ENCODE results near the gene INTS7.
"Not testable (repeated sequence)": the region's sequence is repeated elsewhere in the genome, so short reads cannot be mapped to it uniquely, and the experiment has no call there.

INTS7 gene

DNA sequence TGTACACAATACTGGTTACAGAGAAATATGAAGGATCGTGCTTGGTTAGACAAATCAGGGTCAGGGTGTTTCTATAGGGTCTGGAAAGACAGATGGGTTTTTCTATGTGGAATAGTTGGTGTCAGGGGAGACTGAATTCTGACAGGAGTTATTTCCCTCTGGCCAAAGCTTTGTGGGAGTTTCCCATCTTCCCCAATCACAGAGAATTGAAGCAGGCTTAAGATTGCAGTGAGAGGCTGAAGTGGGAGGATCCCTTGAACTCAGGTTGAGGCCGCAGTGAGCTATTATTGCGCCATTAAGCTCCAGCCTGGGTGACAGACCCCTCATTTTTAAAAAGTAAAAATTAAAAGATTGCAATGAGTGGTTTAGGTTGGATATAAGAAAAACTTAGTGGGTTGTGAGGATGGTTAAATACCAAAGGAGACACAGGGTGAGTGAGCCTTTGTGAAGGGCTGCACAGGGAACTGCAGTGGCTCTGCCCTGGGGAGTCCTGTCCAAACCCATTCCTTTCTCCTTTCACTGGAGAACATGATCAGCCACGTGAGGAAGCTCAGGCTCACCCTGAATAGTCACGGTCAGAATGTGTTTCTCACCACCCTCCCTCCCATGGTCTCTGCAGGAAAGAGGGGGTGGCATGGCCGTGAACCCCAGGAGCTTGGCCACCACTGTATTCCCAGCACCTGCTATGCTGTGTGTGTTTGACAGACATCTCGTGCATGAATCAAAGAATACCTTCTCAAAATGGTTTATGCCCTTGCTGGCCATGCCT lies 101.2 kb downstream of the INTS7 start:
- no peak for DNase-seq (ENCODE audit: low read depth in 2 of 2)

DNA sequence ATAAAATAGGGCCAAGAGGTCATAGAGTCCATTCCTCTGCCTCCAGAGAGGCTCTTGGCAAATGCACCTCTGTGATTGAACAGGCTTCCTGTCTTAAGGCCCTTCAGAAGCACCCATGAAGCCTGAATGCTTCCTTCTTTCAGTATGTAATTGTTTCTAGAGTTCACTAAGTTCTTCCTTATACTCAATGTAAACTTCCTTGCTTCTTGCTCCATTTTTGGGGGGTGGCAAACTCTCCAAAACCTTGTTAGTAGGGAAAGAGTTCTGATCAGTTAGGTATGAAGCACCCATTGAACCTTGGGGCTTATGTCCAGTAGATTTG lies 102.5 kb downstream of the INTS7 start:
- DNase-seq (ENCODE audit: low read depth in 2 of 2): no peak

DNA sequence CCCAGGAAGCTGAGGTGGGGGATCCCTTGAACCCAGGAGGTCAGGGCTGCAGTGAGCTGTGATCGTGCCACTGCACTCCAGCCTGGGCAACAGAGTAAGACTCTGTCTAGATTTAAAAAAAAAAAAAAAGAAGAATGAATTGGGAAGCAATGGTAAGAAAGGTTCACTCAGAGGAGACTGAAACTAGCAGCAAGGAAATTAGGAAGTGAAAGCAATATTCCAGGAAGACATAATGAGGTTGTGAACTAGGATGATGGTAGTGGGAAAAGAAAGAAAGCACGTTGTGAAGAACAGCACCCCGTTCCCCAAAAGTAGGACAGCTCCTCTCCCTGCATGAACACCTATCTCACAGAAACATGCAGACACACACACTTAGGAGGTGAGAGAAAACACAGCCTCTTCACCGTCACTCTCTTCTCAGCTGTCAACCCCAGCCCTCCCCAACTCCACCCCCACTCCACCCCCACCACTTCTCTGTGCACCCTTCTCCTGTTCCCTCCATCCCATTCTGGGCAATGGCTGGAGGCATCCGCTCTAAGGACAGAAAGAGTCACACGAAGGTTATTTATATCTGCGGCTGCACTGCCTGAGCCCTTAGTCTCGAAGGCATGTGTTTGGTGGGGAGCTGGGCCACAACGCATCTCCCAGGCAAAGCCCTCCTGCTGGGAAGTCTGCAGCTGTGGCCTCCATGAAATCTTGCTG lies 103.0 kb downstream of the INTS7 start:
- no peak for DNase-seq (ENCODE audit: low read depth in 2 of 2)

DNA sequence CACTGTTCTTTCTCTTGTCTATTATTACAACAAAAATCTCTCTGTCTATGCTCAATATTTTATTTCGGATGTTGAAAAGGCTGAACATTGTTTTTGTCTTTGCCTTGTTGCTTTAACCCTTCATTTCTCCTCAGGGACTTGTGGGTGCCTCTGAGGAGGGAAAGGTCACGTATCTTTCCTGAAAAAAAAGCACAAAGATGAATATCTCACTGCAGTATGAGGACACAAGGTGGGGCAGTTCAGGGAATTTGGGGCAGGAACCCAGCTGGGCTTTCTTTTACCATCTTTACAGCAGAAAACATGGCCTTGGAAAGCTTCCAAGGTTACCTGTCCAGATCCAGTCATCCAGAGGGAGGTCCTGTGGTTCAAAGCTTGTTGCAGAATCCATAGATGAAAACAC lies 105.7 kb downstream of the INTS7 start:
- DNase-seq (ENCODE audit: low read depth in 2 of 2): no peak

DNA sequence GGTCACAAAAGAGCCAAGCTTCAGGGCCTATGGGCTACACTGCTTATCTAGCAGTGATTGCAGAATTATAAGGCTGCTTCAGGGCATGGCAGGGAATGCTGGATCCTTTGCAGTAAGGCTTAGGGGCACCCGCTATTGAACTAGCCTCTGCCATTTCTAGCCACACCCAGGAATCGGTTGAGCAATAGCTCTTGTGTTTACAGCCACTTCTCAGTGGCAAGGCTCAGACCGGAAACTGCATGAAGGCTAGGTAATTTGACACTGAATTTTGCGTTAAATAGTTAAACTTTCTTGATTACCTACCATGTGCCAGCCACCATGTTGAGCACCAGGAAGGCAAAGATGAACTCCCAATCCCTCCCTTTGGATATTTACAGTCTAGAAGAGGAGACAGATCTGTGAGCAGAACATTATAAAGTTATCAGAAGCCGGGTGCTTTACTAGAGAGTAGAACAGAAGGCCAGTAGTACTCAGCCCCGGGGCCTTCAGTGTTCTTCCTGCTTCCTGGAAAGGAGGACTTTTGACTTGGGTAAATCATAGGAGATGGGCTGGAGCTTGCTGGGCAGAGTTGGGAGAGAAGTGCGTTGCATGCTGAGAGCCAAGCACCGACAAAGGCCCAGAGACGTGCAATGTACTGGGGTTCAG lies 106.2 kb downstream of the INTS7 start:
- DNase-seq (ENCODE audit: low read depth in 2 of 2): no peak

DNA sequence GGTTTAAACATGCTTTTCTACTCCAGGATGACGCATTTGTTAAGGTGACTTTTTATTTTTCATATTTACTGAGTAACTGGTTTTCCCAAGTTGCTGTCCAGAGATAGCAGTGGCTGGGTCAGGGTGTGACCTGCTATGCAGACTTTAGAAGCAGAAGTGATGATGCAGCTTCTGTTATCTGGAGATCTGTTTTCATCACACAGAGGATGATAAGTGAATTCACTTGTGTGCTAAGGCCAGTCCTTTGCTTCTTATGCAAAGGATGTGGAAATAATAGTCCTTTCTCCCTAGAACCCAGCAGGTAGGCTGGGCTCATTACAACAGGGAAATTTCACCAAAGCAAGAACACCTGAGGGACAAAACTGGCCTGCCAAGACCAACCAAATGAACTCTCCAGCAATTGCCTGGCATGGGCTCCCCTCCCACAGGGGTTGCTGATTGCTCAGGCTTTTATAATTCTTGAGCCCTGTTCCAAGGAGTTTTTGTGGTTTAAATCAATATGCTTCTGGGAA lies 107.0 kb downstream of the INTS7 start:
- DNase-seq (ENCODE audit: low read depth in 2 of 2): no peak

DNA sequence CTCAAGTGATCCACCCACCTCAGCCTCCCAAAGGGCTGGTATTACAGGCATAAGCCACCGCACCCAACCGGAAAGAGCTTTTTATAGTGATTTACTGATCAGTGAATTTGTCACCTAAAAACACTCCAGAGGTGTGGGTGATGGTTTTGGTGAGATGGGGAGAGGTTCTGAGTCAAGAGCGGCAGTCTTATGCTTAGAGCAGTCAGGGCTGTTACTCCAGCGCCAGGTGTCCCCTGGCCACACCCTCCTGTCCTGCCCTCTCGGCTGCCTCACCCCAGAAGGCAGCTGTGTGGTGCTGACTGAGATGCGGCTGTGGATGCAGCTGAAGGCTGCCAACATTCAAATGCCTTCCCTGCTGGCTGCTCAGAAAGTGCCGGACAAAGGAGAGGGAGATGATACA lies 110.3 kb downstream of the INTS7 start:
- no peak for DNase-seq (ENCODE audit: low read depth in 2 of 2)

DNA sequence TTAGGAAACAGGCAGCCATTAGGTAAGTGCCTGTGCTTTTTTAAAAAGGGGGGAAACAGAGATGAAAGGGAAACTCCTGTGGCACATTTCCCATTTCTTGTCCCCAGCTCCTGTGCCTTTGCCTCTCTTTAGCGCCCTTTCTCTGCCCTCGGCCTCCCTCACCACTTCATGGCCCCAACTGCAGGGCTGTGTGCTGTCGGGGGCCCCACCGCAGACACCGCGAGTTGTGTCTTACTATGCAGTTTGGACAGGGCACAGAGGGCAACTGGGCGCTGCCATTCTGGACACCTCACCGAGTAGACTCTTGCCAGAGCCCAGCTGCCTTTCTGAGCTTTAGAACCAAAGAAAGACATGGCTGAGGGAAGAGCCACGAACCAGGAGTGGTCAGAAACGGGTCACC lies 111.1 kb downstream of the INTS7 start:
- no peak for DNase-seq (ENCODE audit: low read depth in 2 of 2)

DNA sequence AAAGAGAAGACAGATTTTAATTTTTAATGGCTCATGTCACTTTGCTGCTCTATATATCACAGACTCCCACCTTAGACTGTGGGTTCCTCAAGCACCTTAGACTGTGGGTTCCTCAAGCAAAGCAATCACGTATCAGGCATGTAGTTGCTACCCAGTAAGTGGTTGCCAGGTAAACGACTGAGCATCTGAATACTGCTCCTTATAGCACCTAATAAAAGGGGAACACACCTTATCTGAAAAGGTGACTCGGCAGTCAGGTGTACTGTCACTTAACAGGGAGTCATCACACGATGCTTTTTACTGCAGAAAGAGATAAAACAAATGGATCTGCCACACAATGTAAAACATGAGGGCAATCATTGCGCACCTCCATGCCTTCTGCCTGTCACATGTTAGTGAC lies 112.3 kb downstream of the INTS7 start:
- no peak for DNase-seq (ENCODE audit: low read depth in 2 of 2)

DNA sequence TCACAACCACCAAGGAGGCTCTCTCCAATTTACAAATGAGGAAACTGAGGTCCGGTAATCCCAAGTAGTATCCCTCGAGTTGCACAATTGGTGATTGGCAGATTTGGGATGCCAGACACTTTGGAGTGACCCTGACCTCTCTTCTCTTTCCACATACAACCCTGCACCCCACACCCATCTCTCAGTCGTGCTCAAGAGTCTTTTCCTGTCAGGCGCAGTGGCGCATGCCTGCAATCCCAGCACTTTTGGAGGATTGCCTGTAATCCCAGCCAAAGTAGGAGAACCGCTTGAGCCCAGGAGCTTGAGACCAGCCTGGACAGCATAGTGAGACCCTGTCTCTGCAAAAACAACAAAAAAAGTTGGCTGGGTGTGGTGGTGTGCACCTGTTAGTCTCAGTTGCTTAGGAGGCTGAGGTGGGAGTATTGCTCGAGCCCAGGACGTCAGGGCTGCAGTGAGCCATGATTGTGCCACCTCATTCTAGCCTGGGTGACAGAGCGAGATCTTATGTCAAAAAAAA lies 113.7 kb downstream of the INTS7 start:
- no peak for DNase-seq (ENCODE audit: low read depth in 2 of 2)

DNA sequence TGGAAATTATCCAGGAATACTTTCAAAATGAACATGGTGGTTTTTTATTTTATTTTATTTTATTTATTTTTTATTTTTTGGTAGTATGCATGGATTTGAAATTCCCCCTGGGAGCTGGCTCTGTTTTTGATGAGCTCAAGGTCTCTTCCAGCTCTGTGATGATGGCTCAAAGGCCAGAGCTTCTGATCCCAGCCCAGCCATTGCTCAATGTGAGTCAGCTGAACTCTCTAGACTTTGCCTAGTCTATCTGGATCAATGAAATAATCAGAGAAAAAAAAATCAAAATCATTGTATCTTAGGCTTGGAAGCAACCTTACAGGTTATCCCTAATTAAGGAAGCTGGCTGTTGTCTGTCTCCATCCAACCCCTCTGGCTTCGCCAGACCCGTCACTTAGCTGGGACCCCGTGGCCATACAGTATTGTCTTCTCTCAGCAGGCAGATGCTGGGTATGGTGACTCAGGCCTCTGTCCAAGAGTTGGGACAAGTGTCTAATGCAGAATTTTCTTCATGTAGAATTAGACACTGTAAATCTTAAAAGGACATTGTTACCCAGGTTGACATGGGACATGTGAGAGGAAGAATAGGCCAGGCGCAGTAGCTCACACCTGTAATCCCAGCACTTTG lies 114.6 kb downstream of the INTS7 start:
- DNase-seq (ENCODE audit: low read depth in 2 of 2): no peak

DNA sequence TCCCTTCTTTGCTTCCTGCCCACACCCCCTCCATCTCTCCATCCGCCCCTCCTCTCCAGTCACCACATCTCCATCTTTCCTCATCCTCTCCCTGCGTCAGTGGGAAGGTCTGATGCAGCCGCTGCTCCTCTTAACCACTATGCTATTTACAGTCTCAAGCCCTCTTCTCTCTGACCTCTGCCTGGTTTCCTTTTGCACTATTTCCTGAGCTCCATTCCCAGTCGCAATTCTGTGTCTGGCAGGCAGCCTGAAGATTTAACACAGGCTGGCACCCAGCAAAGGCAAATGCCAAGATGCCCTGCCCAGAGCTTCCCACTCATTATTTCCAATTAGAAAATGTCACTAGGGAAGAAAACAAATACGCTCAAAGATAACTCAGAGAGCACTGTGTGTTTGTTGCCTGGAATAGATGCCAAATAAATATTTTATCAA lies 115.2 kb downstream of the INTS7 start:
- no peak for DNase-seq (ENCODE audit: low read depth in 2 of 2)

DNA sequence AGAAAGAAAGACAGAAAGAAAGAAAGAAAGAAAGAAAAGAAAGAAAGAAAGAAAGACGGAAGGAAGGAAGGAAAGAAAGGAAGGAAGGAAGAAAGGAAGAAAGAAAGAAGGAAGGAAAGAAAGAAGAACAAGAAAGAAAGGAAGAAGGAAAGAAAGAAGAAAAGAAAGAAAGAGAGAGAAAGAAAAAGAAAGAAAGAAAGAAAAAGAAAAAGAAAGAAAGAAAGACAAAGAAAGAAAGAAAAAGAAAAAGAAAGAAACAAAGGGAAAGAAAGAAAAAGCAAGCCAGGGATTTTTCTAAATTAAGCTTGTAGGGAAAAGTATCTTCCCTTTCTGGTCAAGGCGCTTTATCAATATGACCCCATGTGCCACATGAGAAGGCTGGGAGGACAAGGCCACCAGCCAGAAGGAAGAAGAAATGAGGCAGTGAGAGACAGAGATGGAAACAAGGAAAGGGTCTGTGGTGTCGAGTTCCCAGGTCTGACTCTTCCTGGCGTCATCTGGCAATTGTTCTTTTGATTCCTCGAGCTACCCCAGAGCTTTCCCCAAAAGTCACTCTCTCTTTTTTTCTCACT lies 116.4 kb downstream of the INTS7 start:
- no peak for DNase-seq (ENCODE audit: low read depth in 2 of 2)

DNA sequence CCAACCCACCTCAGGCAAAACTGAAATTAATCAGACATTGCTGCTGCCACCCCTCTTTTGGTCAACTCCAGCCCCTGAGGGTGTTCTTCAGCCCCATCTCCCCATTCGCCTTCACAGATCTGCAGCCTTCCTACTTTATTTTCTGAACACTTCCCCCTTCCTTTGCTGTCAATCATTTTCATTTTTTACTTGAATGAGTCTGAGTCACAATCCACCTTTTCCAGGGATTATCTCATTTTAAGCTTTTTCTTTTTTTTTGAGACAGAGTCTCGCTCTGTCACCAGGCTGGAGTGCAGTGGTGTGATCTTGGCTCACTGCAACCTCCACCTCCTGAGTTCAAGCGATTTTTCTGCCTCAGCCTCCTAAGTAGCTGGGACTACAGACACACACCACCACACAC lies 118.9 kb downstream of the INTS7 start:
- DNase-seq (ENCODE audit: low read depth in 2 of 2): not testable (repeated sequence)

DNA sequence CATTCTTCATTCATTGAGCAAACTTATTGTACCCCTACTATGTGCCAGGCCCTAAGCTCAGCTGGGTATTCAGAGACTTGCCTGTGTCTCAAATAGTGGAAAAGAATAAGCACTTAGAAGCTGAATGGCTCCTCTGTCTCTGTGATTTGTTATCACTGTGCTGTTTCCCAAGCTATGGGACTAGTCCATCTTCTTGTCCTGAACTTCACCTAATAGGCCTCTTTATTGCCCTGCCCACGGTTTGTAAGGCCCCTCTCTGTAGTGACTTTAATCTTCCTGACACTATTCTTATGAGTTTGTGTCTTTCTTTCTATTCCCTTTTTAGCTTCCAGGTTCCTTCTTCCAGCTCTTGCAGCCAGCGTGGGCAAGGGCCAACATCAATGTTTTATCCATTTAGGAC lies 119.4 kb downstream of the INTS7 start:
- no peak for DNase-seq (ENCODE audit: low read depth in 2 of 2)

DNA sequence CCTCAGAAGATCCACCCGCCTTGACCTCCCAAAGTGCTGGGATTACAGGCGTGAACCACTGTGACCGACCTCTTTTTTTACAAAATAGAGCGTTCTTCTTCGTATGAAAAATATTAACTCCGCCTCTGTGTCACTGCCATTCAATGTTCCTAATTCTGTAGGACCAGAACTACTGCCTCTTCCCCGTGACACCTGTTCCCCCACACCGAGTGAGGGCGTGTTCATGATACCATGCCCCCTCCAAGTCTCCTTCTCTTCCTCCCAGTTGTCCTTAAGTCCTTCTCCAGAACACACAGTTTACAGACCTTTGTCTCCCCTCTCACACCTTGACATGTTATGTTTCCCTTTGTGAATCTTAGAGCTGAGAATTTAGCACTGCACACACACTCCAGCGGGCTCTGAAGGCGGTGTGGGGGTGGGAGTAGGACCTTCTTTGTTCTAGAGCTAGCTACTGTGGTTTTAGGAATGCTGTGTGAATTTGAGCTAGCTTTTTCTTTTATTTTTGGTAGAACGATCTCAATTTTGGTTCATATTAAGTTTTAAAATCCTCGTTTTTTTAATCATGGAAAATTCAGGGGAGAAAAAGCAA lies 122.4 kb downstream of the INTS7 start:
- DNase-seq (ENCODE audit: low read depth in 2 of 2): no peak

DNA sequence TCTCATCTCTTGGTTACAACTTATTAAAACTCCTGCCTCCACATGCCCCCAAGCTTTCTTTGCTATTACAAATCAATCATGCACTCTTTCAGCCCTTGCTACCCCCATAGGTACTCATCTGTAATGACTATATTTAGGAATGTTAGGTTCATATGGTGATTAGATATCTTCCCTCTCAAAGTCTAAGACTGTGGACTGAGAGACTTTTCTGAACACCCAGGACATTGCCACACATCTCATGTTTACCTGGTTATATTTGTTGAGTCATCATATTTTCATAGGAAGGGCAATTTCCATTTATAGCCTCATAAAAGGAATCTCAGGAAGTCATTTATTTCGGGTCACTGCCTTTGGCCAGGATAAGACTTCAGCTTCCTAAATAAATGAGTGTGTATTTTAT lies 123.3 kb downstream of the INTS7 start:
- DNase-seq (ENCODE audit: low read depth in 2 of 2): no peak

DNA sequence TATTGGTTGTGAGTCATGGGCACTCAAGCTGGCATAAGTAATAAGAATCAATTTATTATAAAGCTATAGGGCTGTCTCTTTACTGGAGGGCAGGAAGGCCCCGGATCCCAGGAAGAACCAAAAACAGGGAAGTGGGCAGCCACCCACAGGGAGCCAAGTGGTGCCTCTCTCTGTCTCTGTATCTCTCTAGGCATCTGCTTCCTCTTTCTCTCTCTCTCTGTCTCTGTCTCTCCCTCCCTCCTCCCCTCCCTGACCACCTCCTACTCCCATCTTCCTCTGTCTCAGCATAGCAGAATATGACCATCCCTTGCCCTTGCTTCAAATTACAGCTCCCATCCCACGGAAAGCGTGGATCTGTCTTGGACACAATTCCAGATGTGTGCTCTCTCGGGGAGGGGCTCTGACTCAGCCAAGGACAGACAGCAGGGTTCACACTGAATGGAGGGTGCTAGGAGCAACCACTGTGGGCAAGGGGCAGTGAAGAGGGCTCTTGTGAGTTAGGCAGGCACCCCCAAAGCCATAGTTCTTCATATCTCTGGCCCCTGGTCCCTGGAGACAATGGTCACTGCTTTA lies 124.4 kb downstream of the INTS7 start:
- no peak for DNase-seq (ENCODE audit: low read depth in 2 of 2)

DNA sequence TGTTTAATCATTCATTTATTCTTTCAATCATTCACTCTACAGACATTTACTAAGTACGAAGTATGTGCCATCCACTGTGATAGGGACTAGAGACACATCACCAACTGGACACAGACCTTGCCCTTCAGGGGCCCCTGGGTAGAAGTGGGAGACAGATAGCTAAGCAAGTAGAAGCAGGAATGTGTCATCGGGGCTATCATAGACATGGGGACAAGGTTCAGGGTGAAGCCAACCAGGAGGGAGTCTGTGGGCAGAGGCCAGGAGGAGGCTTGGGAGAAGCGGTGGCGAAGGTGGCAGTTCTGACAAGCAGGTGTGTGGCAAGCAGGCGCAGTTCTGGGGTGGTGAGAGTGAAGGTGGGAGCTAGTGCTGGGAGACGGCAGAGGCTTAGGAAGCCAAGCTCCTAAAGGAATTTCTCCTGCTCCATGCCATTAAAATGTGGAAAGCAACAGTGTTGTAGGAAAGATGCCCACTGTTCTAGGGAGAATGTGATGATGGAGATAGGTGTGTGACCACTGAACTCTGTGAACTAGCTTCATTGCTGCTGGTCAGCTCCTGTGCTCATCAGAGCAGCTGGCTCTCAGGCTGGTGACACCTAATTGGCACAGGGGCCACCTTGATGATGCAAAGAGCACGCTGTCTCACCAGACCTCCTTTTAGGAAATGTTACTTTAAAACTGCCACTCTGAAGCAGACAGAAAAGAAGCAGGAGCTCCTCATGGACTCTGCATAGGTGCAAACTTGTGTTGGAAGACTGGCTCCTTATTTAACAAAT lies 125.1 kb downstream of the INTS7 start:
- no peak for DNase-seq (ENCODE audit: low read depth in 2 of 2)

DNA sequence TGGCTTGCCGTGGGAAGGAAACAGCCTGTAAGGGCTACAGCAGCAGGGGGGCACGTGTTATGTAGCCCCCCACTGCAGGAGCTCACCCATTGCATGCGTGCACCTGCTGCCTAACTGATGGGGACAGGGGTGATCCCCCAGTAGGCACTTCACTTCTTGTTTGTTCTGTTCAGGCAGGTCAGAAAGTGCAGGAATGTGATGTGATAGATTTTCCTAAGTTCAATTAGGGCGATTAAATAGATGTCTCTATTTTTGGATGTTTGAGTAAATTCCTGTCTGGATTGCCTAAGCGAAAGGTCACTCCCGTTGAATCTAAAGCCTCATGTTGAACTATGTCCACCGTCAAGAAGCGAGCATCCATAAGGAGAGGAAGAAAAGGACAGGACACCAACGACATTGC lies 126.0 kb downstream of the INTS7 start:
- DNase-seq (ENCODE audit: low read depth in 2 of 2): no peak

All from stimulated activated CD8-positive, alpha-beta memory T cell treated with anti-CD3 and anti-CD28 coated beads, Interleukin-2, amount 100 ng/mL, for 48 hours (primary cell).